Measurements from ENCODE around the gene DDR2.
A peak's percentile ranks its signal among the peaks of the same experiment; 100 is the strongest.

Gene DDR2

GRCh38 chr1:162694911-162695310 is 62.6 kb downstream of the DDR2 start:
- H3K27ac ChIP-seq, result no peak overlapping the region
- H3K9ac ChIP-seq, result no peak overlapping the region

DNA sequence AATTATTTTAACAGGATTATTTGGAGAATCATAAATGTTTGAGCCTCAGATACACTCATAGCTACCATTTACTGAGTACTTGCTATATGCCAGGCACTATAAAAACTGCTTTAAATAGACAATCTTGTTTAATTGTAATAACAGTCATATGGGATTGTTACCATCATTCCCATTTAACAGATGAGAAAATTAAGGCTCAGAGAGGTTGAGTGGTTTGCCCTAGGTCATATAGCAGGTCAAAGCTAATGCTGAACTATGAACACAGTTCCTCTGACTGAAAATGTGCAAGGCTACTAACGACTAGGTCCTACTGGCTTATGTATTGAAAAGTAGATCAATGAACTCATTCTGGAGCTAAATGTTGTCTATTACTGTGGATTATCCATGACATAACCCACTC is 63.4 kb downstream of the DDR2 start:
- peaks cover 5% of the 10 kb centered on the region for H3K4me1 ChIP-seq
- H3K36me3 ChIP-seq (ENCODE audit: control insufficient read depth, insufficient read depth, low read length), result no peaks in the 10 kb centered on the region
- H2AFZ ChIP-seq, result peak overlapping the region; percentile 74
- H3K9me3 ChIP-seq (ENCODE audit: control insufficient read depth, low read length), result no peaks in the 10 kb centered on the region
- no peak overlapping the region for H3K9ac ChIP-seq
- TF ChIP-seq, protein P1, sequence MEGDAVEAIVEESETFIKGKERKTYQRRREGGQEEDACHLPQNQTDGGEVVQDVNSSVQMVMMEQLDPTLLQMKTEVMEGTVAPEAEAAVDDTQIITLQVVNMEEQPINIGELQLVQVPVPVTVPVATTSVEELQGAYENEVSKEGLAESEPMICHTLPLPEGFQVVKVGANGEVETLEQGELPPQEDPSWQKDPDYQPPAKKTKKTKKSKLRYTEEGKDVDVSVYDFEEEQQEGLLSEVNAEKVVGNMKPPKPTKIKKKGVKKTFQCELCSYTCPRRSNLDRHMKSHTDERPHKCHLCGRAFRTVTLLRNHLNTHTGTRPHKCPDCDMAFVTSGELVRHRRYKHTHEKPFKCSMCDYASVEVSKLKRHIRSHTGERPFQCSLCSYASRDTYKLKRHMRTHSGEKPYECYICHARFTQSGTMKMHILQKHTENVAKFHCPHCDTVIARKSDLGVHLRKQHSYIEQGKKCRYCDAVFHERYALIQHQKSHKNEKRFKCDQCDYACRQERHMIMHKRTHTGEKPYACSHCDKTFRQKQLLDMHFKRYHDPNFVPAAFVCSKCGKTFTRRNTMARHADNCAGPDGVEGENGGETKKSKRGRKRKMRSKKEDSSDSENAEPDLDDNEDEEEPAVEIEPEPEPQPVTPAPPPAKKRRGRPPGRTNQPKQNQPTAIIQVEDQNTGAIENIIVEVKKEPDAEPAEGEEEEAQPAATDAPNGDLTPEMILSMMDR (IDR thresholded peaks at IDR 0.05), result no peak
- no peak overlapping the region for H3K27ac ChIP-seq
- no peak overlapping the region for H3K4me3 ChIP-seq (ENCODE audit: low read depth, low read length)
- H3K79me2 ChIP-seq, result no peaks in the 10 kb centered on the region
- no peak overlapping the region for H3K4me2 ChIP-seq (ENCODE audit: low read length)
- no peaks in the 10 kb centered on the region for H3K27me3 ChIP-seq (ENCODE audit: control insufficient read depth, insufficient read depth, low read length)

More at GRCh38 chr1:162694911-162695310, 62.6 kb downstream of the DDR2 start:
- no peak overlapping the region for H2AFZ ChIP-seq
- H3K27me3 ChIP-seq (ENCODE audit: control insufficient read depth, insufficient read depth, low read length), result no peaks in the 10 kb centered on the region
- H3K36me3 ChIP-seq (ENCODE audit: control insufficient read depth, insufficient read depth, low read length), result no peaks in the 10 kb centered on the region
- no peaks in the 10 kb centered on the region for H3K79me2 ChIP-seq
- no peak overlapping the region for H3K4me3 ChIP-seq (ENCODE audit: low read depth, low read length)
- H3K4me1 ChIP-seq, result peaks cover 5% of the 10 kb centered on the region
- TF ChIP-seq, protein P1 (IDR thresholded peaks at IDR 0.05), result no peak
- no peak overlapping the region for H3K4me2 ChIP-seq (ENCODE audit: low read length)
- H3K9me3 ChIP-seq (ENCODE audit: control insufficient read depth, low read length), result no peaks in the 10 kb centered on the region

DNA sequence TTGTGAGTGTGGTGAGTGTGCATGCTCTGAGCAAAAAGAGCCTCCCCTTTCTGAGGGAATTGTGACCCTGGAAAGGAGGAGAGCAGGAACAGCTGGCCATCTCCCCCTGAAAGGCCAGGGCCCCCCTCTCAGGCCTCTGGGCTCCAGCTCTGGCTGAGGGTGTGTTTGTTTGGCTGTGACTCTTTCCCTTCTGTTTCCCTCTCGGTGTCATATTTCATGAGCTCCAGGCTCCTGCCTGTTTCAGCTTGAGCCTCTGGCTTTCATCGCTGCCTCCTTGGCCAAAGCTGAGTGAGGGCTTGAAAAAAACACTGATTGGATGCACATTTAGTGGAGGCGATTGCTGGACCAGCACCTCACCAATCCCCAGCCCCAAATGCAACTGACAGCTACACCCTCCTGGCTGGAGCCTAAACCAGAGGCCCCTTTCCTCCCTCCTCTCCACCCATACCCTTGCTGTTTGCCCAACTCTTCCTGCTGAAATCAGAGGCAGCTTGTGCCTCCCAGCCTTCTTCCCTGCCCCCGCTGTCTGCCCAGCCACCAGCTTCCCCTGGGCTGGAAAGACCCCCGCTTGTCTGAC is 64.1 kb downstream of the DDR2 start:
- no peak overlapping the region for H3K9ac ChIP-seq
- H3K9me3 ChIP-seq (ENCODE audit: control insufficient read depth, low read length), result no peaks in the 10 kb centered on the region
- H3K4me2 ChIP-seq (ENCODE audit: low read length), result no peak overlapping the region
- H3K79me2 ChIP-seq, result no peaks in the 10 kb centered on the region
- peaks cover 5% of the 10 kb centered on the region for H3K4me1 ChIP-seq
- TF ChIP-seq, protein P1 (IDR thresholded peaks at IDR 0.05), result no peak
- H3K27ac ChIP-seq, result no peak overlapping the region
- H3K27me3 ChIP-seq (ENCODE audit: control insufficient read depth, insufficient read depth, low read length), result no peaks in the 10 kb centered on the region
- peak overlapping the region; percentile 74 for H2AFZ ChIP-seq
- H3K36me3 ChIP-seq (ENCODE audit: control insufficient read depth, insufficient read depth, low read length), result no peaks in the 10 kb centered on the region
- no peak overlapping the region for H3K4me3 ChIP-seq (ENCODE audit: low read depth, low read length)

- Histone ChIP-seq H2AFZ (peak overlapping the region; percentile 33), H3K9me3 (ENCODE audit: control insufficient read depth, low read length) (no peaks in the 10 kb centered on the region), H3K4me1 (peaks cover 5% of the 10 kb centered on the region), H3K9ac (no peak overlapping the region), H3K27ac (no peak overlapping the region), H3K27me3 (ENCODE audit: control insufficient read depth, insufficient read depth, low read length) (no peaks in the 10 kb centered on the region), H3K4me3 (ENCODE audit: low read depth, low read length) (no peak overlapping the region), H3K79me2 (no peaks in the 10 kb centered on the region), H3K4me2 (ENCODE audit: low read length) (no peak overlapping the region), H3K36me3 (ENCODE audit: control insufficient read depth, insufficient read depth, low read length) (no peaks in the 10 kb centered on the region)
- TF ChIP-seq, protein P1 (IDR thresholded peaks at IDR 0.05), result no peak
Observed at GRCh38 chr1:162697140-162697895, 65.1 kb downstream of the DDR2 start.
